Measurements from ENCODE around the gene MTA1. TPM values are rescaled to one million over a fixed set of nuclear protein-coding genes. Genes with fewer than 3 reads are reported as not detected.

The MTA1 gene
- total RNA-seq, 6 donors from 2014 or later = 64.8 to 315 (median 94.9) TPM

DNA sequence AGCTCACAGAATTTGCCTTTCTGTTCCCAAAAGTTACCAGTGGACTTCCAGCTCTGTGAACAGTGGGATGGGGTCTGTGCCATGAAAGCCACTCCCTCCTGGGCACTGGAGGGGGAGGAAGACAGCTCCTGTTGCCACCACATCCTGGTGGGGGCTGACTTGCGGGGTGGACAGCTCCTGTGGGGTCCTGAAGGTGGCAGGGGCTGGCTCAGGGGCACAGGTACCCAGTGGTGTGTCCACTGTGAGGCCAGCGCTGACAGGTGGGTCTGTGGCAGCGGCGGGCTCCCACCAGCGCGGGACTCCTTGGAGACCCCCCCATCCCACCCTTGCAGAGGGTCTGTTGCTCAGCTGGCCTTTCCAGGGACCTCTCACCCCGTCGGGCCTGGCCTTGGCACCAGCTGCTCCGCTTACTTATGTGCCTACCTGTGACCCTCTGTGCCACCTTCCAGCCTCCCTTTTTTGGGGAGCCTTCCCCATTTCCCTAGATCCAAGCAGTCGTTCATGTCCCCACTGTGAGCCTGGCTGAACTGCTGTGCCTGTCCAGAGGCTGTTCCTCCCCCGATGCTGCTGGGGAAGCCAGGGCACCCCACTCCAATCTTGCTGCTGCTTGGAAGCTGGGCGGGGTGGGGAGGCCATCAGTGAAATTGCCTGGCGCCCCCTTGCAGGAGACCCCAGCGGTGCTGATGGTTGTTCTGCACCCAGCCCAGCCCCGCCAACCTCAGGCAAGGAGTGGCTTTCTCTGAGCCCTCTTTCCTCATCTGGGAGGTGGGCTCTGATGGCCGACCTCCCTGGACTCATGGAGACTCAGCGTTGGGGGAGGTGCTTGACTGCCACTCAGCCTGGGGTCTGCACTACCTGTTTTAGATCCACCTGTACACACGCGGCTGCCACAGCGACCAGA lies 73.6 kb downstream of the MTA1 start:
- no peak for TF ChIP-seq EP300 (IDR thresholded peaks at IDR 0.05)
- TF ChIP-seq POLR2A (IDR thresholded peaks at IDR 0.05) = no peak
- TF ChIP-seq POLR2AphosphoS5 (IDR thresholded peaks at IDR 0.05) = no peak
- TF ChIP-seq, protein P1, sequence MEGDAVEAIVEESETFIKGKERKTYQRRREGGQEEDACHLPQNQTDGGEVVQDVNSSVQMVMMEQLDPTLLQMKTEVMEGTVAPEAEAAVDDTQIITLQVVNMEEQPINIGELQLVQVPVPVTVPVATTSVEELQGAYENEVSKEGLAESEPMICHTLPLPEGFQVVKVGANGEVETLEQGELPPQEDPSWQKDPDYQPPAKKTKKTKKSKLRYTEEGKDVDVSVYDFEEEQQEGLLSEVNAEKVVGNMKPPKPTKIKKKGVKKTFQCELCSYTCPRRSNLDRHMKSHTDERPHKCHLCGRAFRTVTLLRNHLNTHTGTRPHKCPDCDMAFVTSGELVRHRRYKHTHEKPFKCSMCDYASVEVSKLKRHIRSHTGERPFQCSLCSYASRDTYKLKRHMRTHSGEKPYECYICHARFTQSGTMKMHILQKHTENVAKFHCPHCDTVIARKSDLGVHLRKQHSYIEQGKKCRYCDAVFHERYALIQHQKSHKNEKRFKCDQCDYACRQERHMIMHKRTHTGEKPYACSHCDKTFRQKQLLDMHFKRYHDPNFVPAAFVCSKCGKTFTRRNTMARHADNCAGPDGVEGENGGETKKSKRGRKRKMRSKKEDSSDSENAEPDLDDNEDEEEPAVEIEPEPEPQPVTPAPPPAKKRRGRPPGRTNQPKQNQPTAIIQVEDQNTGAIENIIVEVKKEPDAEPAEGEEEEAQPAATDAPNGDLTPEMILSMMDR (IDR thresholded peaks at IDR 0.05) = no peak
- peaks cover 0 to 12% (median 3%) of the 10 kb centered on the region in 4 donors for H3K36me3 ChIP-seq
- DNase-seq (peak; percentile 19 to 79), ATAC-seq (ENCODE audit: low FRiP score in 2 of 2) (no peak)
- 86 to 100% methylated on average over 8 to 9 of the region's 20 CpGs for WGBS, 2 donors
- H3K27ac ChIP-seq = no peak overlapping the region
- H3K4me3 ChIP-seq = no peak overlapping the region
- H3K4me1 ChIP-seq = peaks cover 23 to 33% (median 27%) of the 10 kb centered on the region in 4 donors
- no peaks in the 10 kb centered on the region for H3K9me3 ChIP-seq
- no peaks in the 10 kb centered on the region for H3K27me3 ChIP-seq

DNA sequence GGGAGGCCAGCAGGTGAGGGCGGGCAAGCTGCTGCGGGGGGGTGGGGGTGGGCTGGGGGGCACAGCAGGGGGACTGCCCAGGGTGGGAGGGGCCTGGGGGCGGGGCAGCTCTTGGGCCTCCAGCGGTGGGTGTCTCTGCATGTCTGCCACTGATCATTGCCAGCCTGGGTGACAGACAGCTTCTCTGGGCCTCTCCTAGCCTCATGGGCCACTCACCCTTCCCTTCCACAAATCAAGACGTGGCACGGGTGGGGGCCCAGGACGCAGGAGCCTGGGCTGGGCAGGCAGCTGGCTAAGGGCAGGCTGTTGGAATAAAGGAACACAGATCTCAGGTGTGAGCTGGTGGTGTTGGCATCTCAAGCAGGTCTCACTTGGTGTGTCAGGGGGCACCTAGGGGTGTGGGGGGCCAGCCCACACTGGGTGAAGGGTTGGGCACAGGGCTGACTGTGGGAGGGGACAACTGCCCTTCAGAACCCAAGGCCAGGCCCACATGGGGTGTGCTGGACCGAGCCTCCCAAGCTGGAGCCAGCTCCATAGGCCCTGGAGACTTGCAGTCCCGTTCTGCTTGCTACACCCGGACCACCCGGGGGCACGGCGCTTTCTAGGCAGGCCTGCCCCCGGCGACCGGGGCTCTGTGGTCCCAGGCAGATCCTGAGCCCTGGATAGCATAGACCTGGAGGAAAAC lies 74.4 kb downstream of the MTA1 start:
- DNase-seq = peak; percentile 18 to 77
- 92 to 100% methylated on average over 3 to 10 of the region's 16 CpGs for WGBS, 2 donors
- H3K4me3 ChIP-seq = no peak overlapping the region
- peaks cover 14 to 24% (median 19%) of the 10 kb centered on the region in 4 donors for H3K4me1 ChIP-seq
- H3K27me3 ChIP-seq = no peaks in the 10 kb centered on the region
- TF ChIP-seq POLR2A (IDR thresholded peaks at IDR 0.05) (no peak), EP300 (IDR thresholded peaks at IDR 0.05) (no peak), POLR2AphosphoS5 (IDR thresholded peaks at IDR 0.05) (no peak)
- TF ChIP-seq, protein P1 (IDR thresholded peaks at IDR 0.05) = no peak
- no peaks in the 10 kb centered on the region for H3K9me3 ChIP-seq
- H3K36me3 ChIP-seq = peaks cover 0 to 14% (median 5%) of the 10 kb centered on the region in 4 donors
- ATAC-seq (ENCODE audit: low FRiP score in 2 of 2) = no peak
- no peak overlapping the region for H3K27ac ChIP-seq

- Histone ChIP-seq H3K4me1 (peaks cover 9 to 19% (median 14%) of the 10 kb centered on the region in 4 donors), H3K27me3 (no peaks in the 10 kb centered on the region), H3K27ac (no peak overlapping the region), H3K9me3 (no peaks in the 10 kb centered on the region), H3K36me3 (peaks cover 0 to 14% (median 5%) of the 10 kb centered on the region in 4 donors), H3K4me3 (no peak overlapping the region)
- DNase-seq (no peak), ATAC-seq (ENCODE audit: low FRiP score in 2 of 2) (no peak)
- no peak for TF ChIP-seq POLR2AphosphoS5 (IDR thresholded peaks at IDR 0.05)
- no peak for TF ChIP-seq EP300 (IDR thresholded peaks at IDR 0.05)
- TF ChIP-seq, protein P1 (IDR thresholded peaks at IDR 0.05) = no peak
- TF ChIP-seq POLR2A (IDR thresholded peaks at IDR 0.05) = no peak
- WGBS, 2 donors = 92 to 95% methylated on average over 6 of the region's 6 CpGs
Observed at GRCh38 chr14:105494606-105494929, 74.9 kb downstream of the MTA1 start.

DNA sequence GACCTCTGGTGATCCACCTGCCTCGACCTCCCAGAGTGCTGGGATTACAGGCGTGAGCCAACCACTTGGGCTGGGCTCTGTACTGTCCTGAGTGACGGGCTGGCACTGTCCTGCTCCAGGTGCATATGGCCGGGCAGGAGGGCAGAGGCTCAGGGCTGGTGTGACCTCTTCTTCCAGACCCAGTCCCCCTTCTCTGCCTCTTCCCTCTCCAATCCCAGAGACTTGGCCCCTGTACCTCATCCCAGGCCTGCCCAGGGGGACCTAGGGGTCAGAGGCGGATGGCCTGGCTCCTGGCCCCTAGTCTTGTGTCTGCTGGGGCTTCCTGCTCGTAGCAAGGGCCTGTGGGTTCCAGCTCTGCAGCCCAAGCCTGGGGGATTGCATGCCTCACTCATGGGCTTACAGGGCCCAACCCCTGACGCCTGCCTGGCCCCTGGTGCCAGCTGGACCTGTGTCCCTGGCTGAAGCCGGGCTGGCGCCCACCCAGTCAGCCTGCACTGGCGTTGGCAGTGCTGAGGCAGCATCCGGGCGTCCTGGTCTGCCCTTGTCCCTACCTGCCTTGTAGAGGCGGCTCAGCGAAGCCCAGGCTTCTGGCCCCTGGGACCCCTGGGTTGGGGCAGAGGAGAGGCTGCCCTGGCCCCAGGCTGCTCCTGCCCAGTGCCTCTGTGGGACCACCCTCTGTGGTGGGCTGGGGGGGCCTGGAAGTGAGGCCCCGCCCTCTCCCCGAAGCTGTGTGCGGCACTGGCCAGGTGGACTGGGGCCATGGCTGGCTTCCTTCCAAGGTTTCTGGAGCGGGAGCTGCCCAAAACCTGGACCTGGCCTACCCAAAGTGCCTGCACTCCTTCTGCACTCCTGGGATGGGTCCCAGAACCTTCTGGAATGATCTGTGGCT lies 75.7 kb downstream of the MTA1 start:
- peaks cover 6 to 11% (median 8%) of the 10 kb centered on the region in 4 donors for H3K4me1 ChIP-seq
- H3K36me3 ChIP-seq = peaks cover 0 to 14% (median 5%) of the 10 kb centered on the region in 4 donors
- no peak overlapping the region for H3K4me3 ChIP-seq
- no peaks in the 10 kb centered on the region for H3K27me3 ChIP-seq
- TF ChIP-seq EP300 (IDR thresholded peaks at IDR 0.05) (no peak), POLR2A (IDR thresholded peaks at IDR 0.05) (no peak)
- peak; percentile 18 to 85 for DNase-seq
- H3K9me3 ChIP-seq = no peaks in the 10 kb centered on the region
- ATAC-seq (ENCODE audit: low FRiP score in 2 of 2) = no peak
- no peak overlapping the region for H3K27ac ChIP-seq
- 95 to 97% methylated on average over 6 to 16 of the region's 18 CpGs for WGBS, 2 donors

Measured in upper lobe of left lung (tissue), 6 donors.